Sigmoid colon (tissue), 7 donors: ENCODE measurements around the gene SYT9. TPM values are rescaled to one million over a fixed set of nuclear protein-coding genes. Genes with fewer than 3 reads are reported as not detected.

Experiments used
- DNase-seq: peaks from one replicate; pipeline ENCODE4 v3.0.0-alpha.2; 2019
- H3K27ac ChIP-seq, 4 donors: fragments of 200-600 bp; sonication (generic); one replicate each; pipeline ENCODE4 v1.5.1; 2016 to 2019; ENCODE audit warnings: mild to moderate bottlenecking in 1 of 4
- H3K27me3 ChIP-seq, 3 donors: fragments of 200-600 bp; sonication (generic); one replicate each; pipeline ENCODE4 v1.5.1; 2019; ENCODE audit warnings: mild to moderate bottlenecking in 1 of 3
- H3K36me3 ChIP-seq, 4 donors: fragments of 200-600 bp; sonication (generic); one replicate each; pipeline ENCODE4 v1.5.1; 2016 to 2019
- H3K4me1 ChIP-seq, 4 donors: fragments of 200-600 bp; sonication (generic); one replicate each; pipeline ENCODE4 v1.5.1; 2017 to 2019
- H3K4me3 ChIP-seq, 4 donors: fragments of 200-600 bp; sonication (generic); one replicate each; pipeline ENCODE4 v1.5.1; 2017 to 2019; ENCODE audit warnings: mild to moderate bottlenecking in 2 of 4, moderate library complexity in 1 of 4
- H3K9me3 ChIP-seq, 4 donors: fragments of 200-600 bp in 3 of 4; sonication (generic) in 3 of 4; one replicate each; pipeline versions ENCODE4 v1.5.1 to v1.6.1; 2013 to 2019
- EP300 ChIP-seq, 4 donors: sonication (generic); formaldehyde crosslinking; IDR thresholded peaks; one replicate each; pipeline ENCODE4 v1.6.1; 2017; ENCODE audit warnings: antibody characterized with exemption in 4 of 4
- POLR2A ChIP-seq, 2 donors: fragments of 450-650 bp; IDR thresholded peaks; one replicate each; pipeline ENCODE4 v1.6.1; 2016; ENCODE audit warnings: antibody characterized with exemption in 2 of 2, mild to moderate bottlenecking in 2 of 2, moderate library complexity in 2 of 2
- POLR2AphosphoS5 ChIP-seq, 4 donors: sonication (generic); formaldehyde crosslinking; IDR thresholded peaks; one replicate each; pipeline ENCODE4 v1.6.1; 2017; ENCODE audit warnings: antibody characterized with exemption in 4 of 4
- WGBS, 2 donors: extraction: QIAGEN DNeasy Blood & Tissue Kit; methylation state at CpG; one replicate each; pipeline ENCODE4 v1.1.7; 2013; 5-methylcytosine and 5-hydroxymethylcytosine counted together
- intact Hi-C: fragments of 100-400 bp; cut with DNase I; formaldehyde crosslinking; loops from one replicate; pipeline ENCODE4 v1.15.1; 2023
- polyA plus RNA-seq, 3 donors: library from polyadenylated mRNA; stranded (reverse); fragments of 200-250 nt; gene quantifications; one replicate each; pipeline ENCODE4 v1.2.3, GENCODE V29; 2013
- total RNA-seq, 4 donors: library from RNA; depleted of rRNA; stranded (reverse); fragments of >200 nt; gene quantifications; one replicate each; pipeline ENCODE4 v1.1.0, GENCODE V29; 2016
- TF ChIP-seq, protein P1 (sequence below), 4 experiments: fragments of 450-650 bp in 3 of 4; fragments of 200-600 bp in 1 of 4; IDR thresholded peaks; one replicate each; pipeline ENCODE4 v1.5.1; 2016 to 2019; ENCODE audit warnings: antibody characterized with exemption in 4 of 4, mild to moderate bottlenecking in 3 of 4, moderate library complexity in 2 of 4
- donor health status: healthy with polysubstance abuse.
- donor health status: Bipolar disorder and iron deficiency.
- donor health status: healthy.

Gene SYT9
- total and polyA plus RNA-seq, 7 donors: 0.16 to 1.1 (median 0.28) TPM; not detected in 2

DNA sequence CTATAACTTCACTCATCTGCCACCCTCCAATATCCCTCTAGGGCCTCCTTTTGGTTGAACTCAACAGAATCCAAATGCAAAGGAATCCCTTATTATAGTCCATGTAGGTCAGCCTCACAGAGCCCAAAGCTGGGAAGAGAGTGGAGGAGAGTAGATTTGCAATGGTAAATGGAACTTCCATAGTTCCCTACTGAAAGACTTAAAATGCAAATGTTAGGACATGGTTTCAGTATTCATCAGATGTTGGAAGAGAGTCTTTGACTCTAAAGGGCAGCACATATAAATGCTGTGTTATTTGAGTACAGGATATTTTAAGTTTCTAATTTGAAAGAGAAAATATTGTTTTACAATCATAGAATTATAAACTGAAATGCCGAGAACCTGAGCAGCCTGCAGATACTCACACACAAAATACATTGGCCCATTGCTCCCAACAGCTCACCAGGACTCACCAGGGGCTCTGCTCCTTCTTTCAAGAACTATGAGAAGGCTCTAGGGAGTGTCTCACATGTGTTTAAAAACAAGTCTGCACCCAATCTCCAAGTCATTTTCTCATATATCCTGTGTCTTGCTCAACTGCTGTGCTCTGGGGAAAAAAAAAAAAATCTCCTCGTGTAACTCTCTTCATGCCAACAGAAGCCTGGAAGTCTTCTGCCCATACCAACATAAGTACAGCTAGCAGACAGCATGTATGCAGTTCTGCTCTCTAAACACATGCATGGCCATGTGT is 39.6 kb downstream of the SYT9 start:
- 67 to 84% methylated on average over 2 of the region's 2 CpGs for WGBS, 2 donors
- H3K4me3 ChIP-seq: no peak overlapping the region
- no peak for TF ChIP-seq POLR2A (IDR thresholded peaks at IDR 0.05)

DNA sequence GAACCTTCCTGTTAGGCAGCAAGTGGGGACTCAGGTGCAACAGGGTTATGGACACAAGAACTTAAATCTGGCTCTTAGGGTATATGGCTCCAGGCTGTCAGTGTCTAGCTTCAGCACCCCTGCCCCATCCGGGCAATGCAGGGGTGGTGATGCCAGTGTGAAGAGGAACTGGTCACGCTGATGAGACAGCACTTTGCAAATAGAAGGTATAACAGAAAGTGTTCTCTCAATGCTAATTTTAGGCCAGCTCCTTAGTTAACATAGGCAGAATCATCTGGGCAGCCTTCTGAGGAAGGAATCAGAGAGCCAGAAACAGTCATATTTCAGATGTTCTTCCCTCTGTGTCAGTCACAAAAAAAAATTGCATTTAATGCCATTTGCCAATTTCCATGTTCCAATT is 41.2 kb downstream of the SYT9 start:
- intact Hi-C loops: no loop called here
- Histone ChIP-seq H3K4me3 (no peak overlapping the region), H3K4me1 (no peaks in the 10 kb centered on the region), H3K9me3 (no peaks in the 10 kb centered on the region), H3K36me3 (no peaks in the 10 kb centered on the region), H3K27ac (no peak overlapping the region), H3K27me3 (no peaks in the 10 kb centered on the region)
- no peak for DNase-seq
- TF ChIP-seq EP300 (IDR thresholded peaks at IDR 0.05) (no peak), POLR2A (IDR thresholded peaks at IDR 0.05) (no peak), POLR2AphosphoS5 (IDR thresholded peaks at IDR 0.05) (no peak)
- TF ChIP-seq, protein P1, sequence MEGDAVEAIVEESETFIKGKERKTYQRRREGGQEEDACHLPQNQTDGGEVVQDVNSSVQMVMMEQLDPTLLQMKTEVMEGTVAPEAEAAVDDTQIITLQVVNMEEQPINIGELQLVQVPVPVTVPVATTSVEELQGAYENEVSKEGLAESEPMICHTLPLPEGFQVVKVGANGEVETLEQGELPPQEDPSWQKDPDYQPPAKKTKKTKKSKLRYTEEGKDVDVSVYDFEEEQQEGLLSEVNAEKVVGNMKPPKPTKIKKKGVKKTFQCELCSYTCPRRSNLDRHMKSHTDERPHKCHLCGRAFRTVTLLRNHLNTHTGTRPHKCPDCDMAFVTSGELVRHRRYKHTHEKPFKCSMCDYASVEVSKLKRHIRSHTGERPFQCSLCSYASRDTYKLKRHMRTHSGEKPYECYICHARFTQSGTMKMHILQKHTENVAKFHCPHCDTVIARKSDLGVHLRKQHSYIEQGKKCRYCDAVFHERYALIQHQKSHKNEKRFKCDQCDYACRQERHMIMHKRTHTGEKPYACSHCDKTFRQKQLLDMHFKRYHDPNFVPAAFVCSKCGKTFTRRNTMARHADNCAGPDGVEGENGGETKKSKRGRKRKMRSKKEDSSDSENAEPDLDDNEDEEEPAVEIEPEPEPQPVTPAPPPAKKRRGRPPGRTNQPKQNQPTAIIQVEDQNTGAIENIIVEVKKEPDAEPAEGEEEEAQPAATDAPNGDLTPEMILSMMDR (IDR thresholded peaks at IDR 0.05): no peak
- 71% methylated on average over 2 of the region's 2 CpGs for WGBS, 2 donors

More for the DNA sequence above, 39.6 kb downstream of the SYT9 start:
- Histone ChIP-seq H3K9me3 (no peaks in the 10 kb centered on the region), H3K27me3 (no peaks in the 10 kb centered on the region), H3K27ac (no peak overlapping the region), H3K4me1 (no peaks in the 10 kb centered on the region), H3K36me3 (no peaks in the 10 kb centered on the region)
- DNase-seq: no peak
- intact Hi-C loops: no loop called here

DNA sequence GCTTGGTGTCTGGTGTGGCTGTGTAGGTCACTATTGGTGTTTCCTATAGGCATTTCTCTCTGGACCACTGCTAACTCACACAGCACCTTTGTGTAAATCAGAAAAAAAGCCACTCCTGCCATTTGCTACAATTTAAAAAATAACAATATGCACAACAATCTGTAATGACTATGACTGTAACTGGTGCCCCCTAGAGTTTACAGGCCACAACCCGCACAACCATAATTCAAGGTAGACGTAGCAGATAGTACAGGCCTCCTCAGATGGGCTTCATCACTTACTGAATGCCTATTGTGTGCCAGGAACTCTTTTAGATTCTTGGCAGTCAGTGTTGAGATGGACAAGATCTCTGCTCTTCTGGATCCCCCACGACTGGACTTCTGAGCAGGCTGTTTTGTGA is 47.7 kb downstream of the SYT9 start:
- H3K4me3 ChIP-seq: no peak overlapping the region
- TF ChIP-seq POLR2A (IDR thresholded peaks at IDR 0.05) (no peak), POLR2AphosphoS5 (IDR thresholded peaks at IDR 0.05) (no peak), EP300 (IDR thresholded peaks at IDR 0.05) (no peak)
- TF ChIP-seq, protein P1 (IDR thresholded peaks at IDR 0.05): no peak

DNA sequence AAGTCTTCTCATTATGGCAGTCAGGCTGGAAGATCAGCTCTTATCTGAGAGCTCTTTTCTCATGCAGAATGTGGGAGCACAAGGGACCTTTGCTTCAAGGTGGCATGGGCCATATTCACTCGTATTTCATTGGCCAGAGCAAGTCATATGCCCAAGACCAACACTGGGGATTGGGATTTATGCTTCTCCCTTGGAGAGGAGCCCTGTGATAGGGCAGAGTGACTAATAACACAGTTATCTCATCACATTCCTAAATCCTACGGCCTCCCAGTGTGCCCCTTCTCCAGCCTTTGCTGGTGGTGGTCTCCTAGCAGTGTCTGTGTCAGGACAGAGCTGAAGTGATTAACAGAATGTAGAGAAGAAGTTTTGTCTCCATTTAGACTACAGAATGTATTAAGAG is 48.6 kb downstream of the SYT9 start:
- no peaks in the 10 kb centered on the region for H3K4me1 ChIP-seq
- H3K27me3 ChIP-seq: no peaks in the 10 kb centered on the region
- 47 to 74% methylated on average over 2 of the region's 2 CpGs for WGBS, 2 donors
- H3K9me3 ChIP-seq: no peaks in the 10 kb centered on the region
- no peak overlapping the region for H3K4me3 ChIP-seq
- H3K36me3 ChIP-seq: no peaks in the 10 kb centered on the region
- H3K27ac ChIP-seq: no peak overlapping the region
- DNase-seq: no peak
- TF ChIP-seq EP300 (IDR thresholded peaks at IDR 0.05) (no peak), POLR2A (IDR thresholded peaks at IDR 0.05) (no peak), POLR2AphosphoS5 (IDR thresholded peaks at IDR 0.05) (no peak)
- TF ChIP-seq, protein P1 (IDR thresholded peaks at IDR 0.05): no peak
- intact Hi-C loops: no loop called here

More for the DNA sequence above, 47.7 kb downstream of the SYT9 start:
- Histone ChIP-seq H3K9me3 (no peaks in the 10 kb centered on the region), H3K36me3 (no peaks in the 10 kb centered on the region), H3K27me3 (no peaks in the 10 kb centered on the region), H3K4me1 (no peaks in the 10 kb centered on the region), H3K27ac (no peak overlapping the region)
- intact Hi-C loops: no loop called here
- 66 to 76% methylated on average over 3 of the region's 3 CpGs for WGBS, 2 donors
- no peak for DNase-seq

DNA sequence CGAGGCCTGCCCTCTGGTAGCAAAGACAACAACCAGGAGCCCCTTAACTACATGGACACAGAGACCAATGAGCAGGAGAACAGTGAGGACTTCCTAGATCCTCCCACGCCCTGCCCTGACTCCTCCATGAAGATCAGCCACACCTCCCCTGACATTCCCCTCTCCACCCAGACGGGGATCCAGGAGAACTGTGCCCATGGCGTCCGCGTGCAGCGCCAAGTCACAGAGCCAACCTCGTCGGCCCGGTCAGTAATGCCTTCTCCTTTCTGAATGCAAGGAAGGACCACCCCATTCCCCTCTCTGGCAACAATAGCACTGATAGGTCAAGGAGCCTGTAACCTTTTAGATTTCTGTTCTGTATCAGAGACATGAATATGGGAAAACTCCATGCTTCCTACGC is 51.4 kb downstream of the SYT9 start:
- TF ChIP-seq EP300 (IDR thresholded peaks at IDR 0.05): no peak
- TF ChIP-seq, protein P1 (IDR thresholded peaks at IDR 0.05): no peak
- TF ChIP-seq POLR2A (IDR thresholded peaks at IDR 0.05): no peak
- no peak for TF ChIP-seq POLR2AphosphoS5 (IDR thresholded peaks at IDR 0.05)
- no peaks in the 10 kb centered on the region for H3K27me3 ChIP-seq

More for the DNA sequence above, 51.4 kb downstream of the SYT9 start:
- Histone ChIP-seq H3K36me3 (no peaks in the 10 kb centered on the region), H3K4me1 (no peaks in the 10 kb centered on the region), H3K9me3 (no peaks in the 10 kb centered on the region), H3K27ac (no peak overlapping the region), H3K4me3 (no peak overlapping the region)
- 89% methylated on average over 11 of the region's 11 CpGs for WGBS, 2 donors
- DNase-seq: no peak
- intact Hi-C loops: no loop called here
